GM10266 (cell line): Measurements from ENCODE around the gene SIAH1.

Experiments
- DNase-seq: peaks from one replicate; pipeline ENCODE4 v3.0.0; 2012; ENCODE audit errors: extremely low spot score
- CTCF ChIP-seq: IDR thresholded peaks from 2 replicates; pipeline ENCODE4 v1.5.1; 2012; ENCODE audit warnings: mild to moderate bottlenecking, low read depth; ENCODE audit not compliant: control insufficient read depth, insufficient read depth; ENCODE audit errors: missing control alignments

SIAH1 gene

GRCh38 chr16:48386559-48387312 is 1.5 kb upstream of the SIAH1 start:
- no peak for DNase-seq
- no peak for TF ChIP-seq CTCF

GRCh38 chr16:48384520-48385252 is 527 bp downstream of the SIAH1 start:
- TF ChIP-seq CTCF, result no peak
- peak; percentile 87 for DNase-seq

GRCh38 chr16:48383877-48384519 is 1.2 kb downstream of the SIAH1 start:
- peak; percentile 36 for DNase-seq
- no peak for TF ChIP-seq CTCF

- TF ChIP-seq CTCF, result no peak
- no peak for DNase-seq
These were observed 2.0 kb downstream of the SIAH1 start for GRCh38 chr16:48383009-48383876.

GRCh38 chr16:48382131-48382530 is 3.1 kb downstream of the SIAH1 start:
- TF ChIP-seq CTCF, result no peak
- no peak for DNase-seq

GRCh38 chr16:48381201-48381600 is 4.0 kb downstream of the SIAH1 start:
- TF ChIP-seq CTCF, result no peak
- DNase-seq, result no peak
